WTC11 (cell line): ENCODE measurements around the gene KRTAP10-2. TPM values are rescaled to one million over a fixed set of nuclear protein-coding genes. Genes with fewer than 3 reads are reported as not detected.

Source experiments
- ATAC-seq: fragments of 200-7000 bp; cut with Tn5 transposase; 2 replicates; pipeline ENCODE4 v1.10.0; 2021; ENCODE audit warnings: mild to moderate bottlenecking, moderate library complexity
- CTCF ChIA-PET: fragments of 300-600 bp; sonication (Branson Sonifier 250); formaldehyde crosslinking; loops from one replicate; lab custom pipeline; 2021; ENCODE audit warnings: antibody characterized with exemption; lab: Charles Lee
- POLR2A ChIA-PET: fragments of 350-600 bp; sonication (Branson Sonifier 250); formaldehyde crosslinking; loops from one replicate; lab custom pipeline; 2021; ENCODE audit warnings: antibody characterized with exemption; lab: Charles Lee
- DNase-seq: peaks from one replicate; pipeline ENCODE4 v3.0.0; 2021; ENCODE audit warnings: low spot score
- H3K27ac Mint-ChIP-seq: 2 replicates; pipeline ENCODE4 v1.8.0; 2021; ENCODE audit warnings: mixed read lengths
- H3K27me3 Mint-ChIP-seq: 2 replicates; pipeline ENCODE4 v1.8.0; 2021; ENCODE audit warnings: low read depth, mild to moderate bottlenecking, moderate library complexity, mixed read lengths
- H3K36me3 Mint-ChIP-seq: 2 replicates; pipeline ENCODE4 v1.8.0; 2021; ENCODE audit warnings: mixed read lengths
- H3K4me1 Mint-ChIP-seq: 2 replicates; pipeline ENCODE4 v1.8.0; 2022; ENCODE audit warnings: mixed read lengths
- H3K4me3 Mint-ChIP-seq: 2 replicates; pipeline ENCODE4 v1.8.0; 2021; ENCODE audit warnings: mild to moderate bottlenecking, moderate library complexity, mixed read lengths
- H3K9me3 Mint-ChIP-seq: 2 replicates; pipeline ENCODE4 v1.8.0; 2021; ENCODE audit warnings: mixed read lengths
- AR ChIP-seq: fragments of 250-450 bp; sonication (Bioruptor Pico); IDR thresholded peaks from 2 replicates; pipeline ENCODE4 v1.9.0; 2021; ENCODE audit warnings: mild to moderate bottlenecking
- ATF2 ChIP-seq: sonication (generic); formaldehyde crosslinking; IDR thresholded peaks from 2 replicates; pipeline ENCODE4 v1.8.1; 2022; ENCODE audit warnings: low read depth, missing genetic modification reagents, borderline replicate concordance
- CDX4 ChIP-seq: fragments of 250-450 bp; sonication (Bioruptor Pico); IDR thresholded peaks from 2 replicates; pipeline ENCODE4 v1.9.0; 2021; ENCODE audit warnings: moderate library complexity, mild to moderate bottlenecking, inconsistent platforms, borderline replicate concordance
- CTCF ChIP-seq: fragments of 200-600 bp; IDR thresholded peaks from 2 replicates; pipeline ENCODE4 v1.8.0; 2022; ENCODE audit warnings: antibody characterized with exemption
- EMX1 ChIP-seq: fragments of 250-450 bp; sonication (Bioruptor Pico); IDR thresholded peaks from 2 replicates; pipeline ENCODE4 v1.8.0; 2021; ENCODE audit warnings: mild to moderate bottlenecking
- FOXP4 ChIP-seq: sonication (generic); formaldehyde crosslinking; IDR thresholded peaks from 2 replicates; pipeline ENCODE4 v1.8.0; 2022; ENCODE audit warnings: mild to moderate bottlenecking, missing genetic modification reagents
- HMGXB4 ChIP-seq: sonication (generic); formaldehyde crosslinking; IDR thresholded peaks from 2 replicates; pipeline ENCODE4 v1.8.1; 2023; ENCODE audit warnings: mild to moderate bottlenecking, moderate library complexity, missing genetic modification reagents
- MYBL2 ChIP-seq: sonication (generic); formaldehyde crosslinking; IDR thresholded peaks from 2 replicates; pipeline ENCODE4 v1.8.1; 2023; ENCODE audit warnings: mild to moderate bottlenecking, moderate library complexity, missing genetic modification reagents
- NFE2L1 ChIP-seq: sonication (generic); formaldehyde crosslinking; IDR thresholded peaks from 2 replicates; pipeline ENCODE4 v1.8.1; 2023; ENCODE audit warnings: missing genetic modification reagents
- NFYB ChIP-seq: sonication (generic); formaldehyde crosslinking; conservative IDR thresholded peaks from 2 replicates; pipeline ENCODE4 v1.8.0; 2022; ENCODE audit warnings: low read depth, missing genetic modification reagents
- OVOL2 ChIP-seq: fragments of 250-450 bp; sonication (Bioruptor Pico); IDR thresholded peaks from 2 replicates; pipeline ENCODE4 v1.9.0; 2021; ENCODE audit warnings: mild to moderate bottlenecking, borderline replicate concordance
- TEAD4 ChIP-seq: sonication (generic); formaldehyde crosslinking; IDR thresholded peaks from 2 replicates; pipeline ENCODE4 v1.8.0; 2022; ENCODE audit warnings: mild to moderate bottlenecking, missing genetic modification reagents
- ZBTB21 ChIP-seq: sonication (generic); formaldehyde crosslinking; IDR thresholded peaks from 2 replicates; pipeline ENCODE4 v1.8.1; 2023; ENCODE audit warnings: mild to moderate bottlenecking, missing genetic modification reagents, borderline replicate concordance
- ZNF219 ChIP-seq: sonication (generic); formaldehyde crosslinking; IDR thresholded peaks from 2 replicates; pipeline ENCODE4 v1.8.0; 2023; ENCODE audit warnings: missing genetic modification reagents, mild to moderate bottlenecking, borderline replicate concordance
- total RNA-seq: library from RNA; stranded (reverse); gene quantifications from 3 replicates; pipeline ENCODE4 v1.2.3, GENCODE V29; 2021

Gene KRTAP10-2
- total RNA-seq, 1 experiment from 2014 or later: not detected

GRCh38 chr21:44533891-44534627 is 17.2 kb downstream of the KRTAP10-2 start:
- Mint-ChIP-seq H3K36me3 (0 out of 2 replicates have a peak, but pooled peaks cover 2% of the 10 kb centered on the region), H3K27ac (peak overlapping the region; percentile 63; the same call in 1 of the 2 replicates), H3K4me1 (peaks cover 2% of the 10 kb centered on the region; the same call in 1 of the 2 replicates), H3K4me3 (no peak overlapping the region), H3K27me3 (no peaks in the 10 kb centered on the region), H3K9me3 (peaks cover 7% of the 10 kb centered on the region)
- ChIA-PET CTCF (interaction anchor here (0.5 to 0.7 kb wide), 3 partner anchors 23 to 603 kb away, joined by 3 read pairs; no protein-coding TSS in a partner anchor), POLR2A (no interaction called here)
- TF ChIP-seq CTCF: no peak
- TF ChIP-seq FOXP4 (CRISPR knock-in tag): no peak
- TF ChIP-seq NFE2L1 (CRISPR knock-in tag): no peak
- TF ChIP-seq OVOL2 (CRISPR knock-in tag): no peak
- TF ChIP-seq CDX4 (CRISPR knock-in tag): no peak
- TF ChIP-seq EMX1 (CRISPR knock-in tag): no peak
- TF ChIP-seq TEAD4 (CRISPR knock-in tag): no peak
- TF ChIP-seq ZNF219 (CRISPR knock-in tag): no peak
- no peak for TF ChIP-seq NFYB (CRISPR knock-in tag)
- TF ChIP-seq ATF2: no peak
- TF ChIP-seq MYBL2 (CRISPR knock-in tag): no peak
- no peak for TF ChIP-seq HMGXB4 (CRISPR knock-in tag)
- no peak for TF ChIP-seq AR (CRISPR knock-in tag)
- no peak for TF ChIP-seq ZBTB21 (CRISPR knock-in tag)
- ATAC-seq (peak; percentile 60), DNase-seq (peak; percentile 26)
